GM19452 (cell line): ENCODE measurements around the gene CLHC1.
"Not testable (repeated sequence)": the region's sequence is repeated elsewhere in the genome, so short reads cannot be mapped to it uniquely, and the experiment has no call there.

ENCODE experiments used
- ATAC-seq: cut with Tn5 transposase; IDR thresholded peaks from one replicate; pipeline ENCODE4 v1.9.1; 2021; ENCODE audit not compliant: unreplicated experiment

The CLHC1 gene

DNA sequence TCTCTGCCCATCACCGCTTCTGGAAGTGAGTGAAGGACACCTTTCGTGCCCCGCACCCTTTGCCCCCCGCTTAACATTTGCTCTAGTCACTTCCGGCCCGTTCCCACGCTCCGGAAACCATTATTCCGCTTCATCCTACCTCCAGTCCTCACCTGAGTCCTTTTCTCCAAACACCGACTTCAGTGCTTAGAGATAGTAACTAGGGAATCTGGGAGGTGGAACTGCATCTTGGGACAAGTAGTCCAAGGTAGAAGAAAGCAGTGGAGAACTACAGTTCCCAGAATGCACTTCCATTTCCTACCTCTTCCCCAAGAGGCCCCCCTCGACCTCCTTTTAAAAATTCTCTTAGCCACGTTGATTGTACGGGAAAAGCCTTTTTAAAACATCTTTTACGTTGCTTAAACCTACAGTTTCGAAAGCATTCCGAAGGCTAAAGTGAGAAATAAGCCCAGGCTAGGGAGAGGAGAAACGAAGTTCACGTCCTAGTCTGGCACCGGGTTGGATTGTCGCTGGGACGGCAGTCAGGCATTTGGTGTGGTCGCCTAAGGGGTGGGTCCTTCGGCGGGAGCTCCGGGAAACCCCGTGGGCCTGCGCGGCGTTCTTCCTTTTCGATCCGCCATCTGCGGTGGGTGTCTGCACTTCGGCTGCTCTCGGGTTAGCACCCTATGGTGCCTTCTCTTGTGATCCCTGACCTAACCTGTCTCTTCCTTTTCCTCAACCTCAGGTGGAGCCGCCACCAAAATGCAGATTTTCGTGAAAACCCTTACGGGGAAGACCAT, at the start of gene CLHC1, which contains the start of gene RPS27A:
CLHC1 (minus strand) TSS at position 210 of the 779 bp plus-strand sequence. CDS start 9,882 bp downstream, outside the sequence.
RPS27A (plus strand) TSS at position 605 of the 779 bp plus-strand sequence; CDS start at position 742, 137 bp downstream.
- peak; percentile 90 for ATAC-seq

DNA sequence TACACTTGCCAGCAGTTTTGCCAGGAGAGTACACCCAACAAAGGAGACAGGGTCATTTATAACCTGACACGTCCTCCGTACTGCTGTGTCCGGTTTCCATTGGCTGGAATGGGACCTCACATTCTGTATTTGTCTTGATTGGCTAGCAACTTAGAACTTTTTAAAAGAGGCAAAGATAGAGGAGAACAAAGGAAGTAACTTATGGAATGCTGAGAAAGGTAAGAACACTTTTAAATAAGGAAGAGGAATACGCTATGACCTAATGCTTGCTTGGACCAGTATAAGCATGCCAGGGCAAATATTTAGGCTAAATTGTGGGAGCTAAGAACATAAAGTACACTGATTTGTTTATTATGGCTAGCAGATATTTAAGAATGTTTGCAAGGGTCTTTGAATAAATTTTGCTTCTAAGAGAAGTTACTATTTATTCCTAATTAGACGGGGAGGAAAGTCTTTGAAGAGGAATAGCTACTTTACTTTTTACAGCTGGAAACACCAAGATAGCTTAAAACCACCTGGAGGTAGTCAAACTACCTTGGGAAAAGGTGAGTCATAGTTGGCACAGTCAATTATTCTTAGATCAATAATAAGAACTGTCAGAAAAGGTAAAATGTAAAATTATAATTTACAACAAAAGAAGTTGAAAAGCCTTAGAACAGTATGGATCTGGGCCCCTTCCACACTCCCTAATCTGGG, 48.9 kb upstream of the CLHC1 start:
- ATAC-seq, result not testable (repeated sequence)

DNA sequence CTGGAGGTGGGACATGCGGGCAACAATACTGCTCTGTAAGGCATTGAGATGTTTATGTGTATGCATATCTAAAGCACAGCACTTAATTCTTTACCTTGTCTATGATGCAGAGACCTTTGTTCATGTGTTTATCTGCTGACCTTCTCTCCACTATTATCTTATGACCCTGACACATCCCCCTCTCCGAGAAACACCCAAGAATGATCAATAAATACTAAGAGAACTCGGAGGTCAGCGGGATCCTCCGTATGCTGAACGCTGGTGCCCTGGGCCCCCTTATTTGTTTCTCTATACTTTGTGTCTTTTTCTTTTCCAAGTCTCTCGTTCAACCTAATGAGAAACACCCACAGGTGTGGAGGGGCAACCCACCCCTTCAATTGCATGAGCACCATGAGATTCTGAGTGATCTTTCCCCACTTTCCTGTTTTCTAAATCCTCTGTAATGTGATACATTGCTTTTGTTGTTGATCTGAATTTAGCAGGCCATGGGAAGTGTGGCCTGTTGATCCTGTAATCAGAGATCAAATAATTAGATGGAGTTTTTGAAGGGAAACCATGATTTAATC, 47.8 kb upstream of the CLHC1 start:
- not testable (repeated sequence) for ATAC-seq

- ATAC-seq, result not testable (repeated sequence)
Observed at GRCh38 chr2:55279214-55279835, 47.2 kb upstream of the CLHC1 start.

DNA sequence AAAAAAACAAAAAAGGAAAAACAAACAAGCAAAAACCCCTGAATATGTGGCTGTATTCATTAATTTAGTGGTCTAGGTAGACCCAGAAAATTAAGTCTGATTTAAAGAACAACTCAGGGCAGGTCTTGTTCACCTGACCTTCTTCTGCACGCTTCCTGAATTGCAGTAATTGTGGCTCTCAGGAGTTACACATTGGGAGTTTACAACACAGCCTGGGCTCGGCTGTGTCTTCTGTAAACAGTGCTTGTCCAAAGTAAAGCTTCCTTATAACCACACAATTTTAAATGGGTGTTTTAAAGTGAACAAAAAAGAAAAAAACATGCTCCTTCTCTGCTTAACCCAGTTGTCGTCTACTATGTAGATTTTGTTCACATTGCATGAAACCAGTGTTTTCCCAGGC, 45.2 kb upstream of the CLHC1 start:
- no peak for ATAC-seq

GRCh38 chr2:55274346-55274745, 42.3 kb upstream of the CLHC1 start:
- ATAC-seq, result not testable (repeated sequence)

DNA sequence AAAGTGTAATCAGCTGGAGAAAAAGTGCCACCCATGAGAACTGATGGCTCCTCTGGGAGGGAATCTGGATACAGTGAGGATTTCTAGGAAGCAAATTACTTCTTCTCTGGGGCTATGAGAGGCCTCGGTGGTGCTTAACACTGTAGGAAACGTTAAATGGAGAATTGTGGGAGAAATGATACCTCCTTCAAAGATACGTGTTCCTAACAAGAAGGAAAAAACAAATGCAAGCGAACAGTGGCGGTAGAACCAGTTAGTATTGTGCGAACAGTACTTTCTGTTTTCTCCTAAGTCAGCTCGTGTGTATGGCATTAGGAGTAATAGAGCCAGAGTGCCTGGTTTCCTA, 37.5 kb upstream of the CLHC1 start:
- ATAC-seq, result no peak

DNA sequence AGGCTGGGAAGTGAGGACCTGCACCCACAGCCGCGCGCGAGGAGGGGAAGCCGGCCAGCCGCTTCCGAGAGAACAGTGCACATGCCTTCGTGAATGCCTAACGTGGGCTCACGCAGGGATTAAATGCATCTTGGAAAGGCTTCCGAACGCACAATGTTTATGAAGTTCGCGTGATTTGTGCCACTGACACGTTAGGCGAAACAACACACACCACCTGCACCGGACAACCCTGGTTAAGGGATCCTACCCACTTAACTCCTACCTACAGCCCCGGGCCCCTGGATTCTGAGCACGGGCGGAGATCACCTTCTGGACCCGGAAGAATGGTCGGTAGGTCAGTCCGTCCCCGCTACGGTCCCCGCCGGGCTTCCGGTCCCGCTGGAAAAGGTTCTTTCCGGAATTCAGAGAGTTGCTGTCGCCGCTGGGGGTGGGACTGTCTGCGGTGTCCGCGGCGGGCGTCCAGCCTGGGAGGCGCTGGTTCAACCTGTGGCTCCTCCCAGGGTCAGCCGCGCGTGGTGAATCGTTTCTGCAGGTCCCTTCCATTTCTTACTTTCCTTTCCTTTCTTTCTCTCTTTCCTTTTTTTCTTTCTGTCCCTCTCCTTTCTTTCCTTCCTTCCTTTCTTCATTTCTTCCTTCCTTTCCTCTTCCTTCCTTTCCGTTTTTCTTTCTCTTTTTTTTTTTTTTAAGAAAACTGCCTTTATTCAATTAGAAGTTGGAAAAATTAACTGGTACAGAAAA, 37.0 kb upstream of the CLHC1 start, which contains the start of gene MTIF2:
MTIF2 (minus strand) TSS at position 325 of the 738 bp plus-strand sequence. CDS start 5,373 bp downstream, outside the sequence.
- peak; percentile 96 for ATAC-seq

DNA sequence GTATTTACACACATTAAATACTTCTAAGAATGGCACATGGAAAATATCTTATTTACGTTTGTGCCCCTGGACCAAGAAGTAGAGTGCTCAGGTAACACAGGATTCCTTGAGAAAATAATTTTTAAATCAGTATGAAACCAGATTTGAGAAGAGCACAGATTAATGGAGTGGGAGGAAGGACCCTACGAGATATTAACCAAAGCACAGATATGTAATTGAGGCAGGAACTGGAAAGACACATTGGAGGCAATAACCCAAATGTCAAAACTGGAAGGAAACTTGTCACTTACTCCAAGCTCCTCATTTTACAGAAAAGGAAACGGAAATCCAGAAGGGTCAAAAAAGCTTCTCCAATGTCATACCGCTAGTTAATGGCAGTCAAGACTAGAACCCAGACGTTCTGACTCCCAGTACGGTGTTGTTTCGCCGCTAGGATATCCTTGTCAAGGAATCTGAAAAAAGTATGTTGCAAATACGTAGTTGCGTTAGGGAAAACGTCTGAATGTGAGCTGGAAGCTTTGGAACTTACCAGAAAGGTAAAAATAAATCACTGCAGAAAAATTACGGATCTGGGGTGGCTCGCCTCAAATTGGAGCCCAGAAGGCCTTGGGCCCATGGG, 36.3 kb upstream of the CLHC1 start:
- ATAC-seq, result no peak

DNA sequence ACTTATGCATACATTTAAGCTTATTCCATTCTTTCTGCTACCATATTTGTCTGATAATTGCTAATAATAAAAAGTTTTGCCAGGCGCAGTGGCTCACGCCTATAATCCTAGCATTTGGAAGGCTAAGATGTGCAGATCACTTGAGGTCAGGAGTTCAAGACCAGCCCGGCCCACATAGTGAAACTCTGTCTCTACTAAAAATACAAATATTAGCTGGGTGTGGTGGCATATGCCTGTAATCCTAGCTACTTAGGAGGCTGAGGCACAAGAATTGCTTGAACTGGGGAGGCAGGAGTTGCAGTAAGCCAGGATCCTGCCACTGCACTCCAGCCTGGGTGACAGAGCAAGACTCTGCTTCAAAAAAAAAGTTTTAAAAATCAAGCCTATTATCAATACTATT, 27.5 kb upstream of the CLHC1 start:
- ATAC-seq, result not testable (repeated sequence)

- ATAC-seq, result no peak
Observed at GRCh38 chr2:55252832-55253231, 20.7 kb upstream of the CLHC1 start.

DNA sequence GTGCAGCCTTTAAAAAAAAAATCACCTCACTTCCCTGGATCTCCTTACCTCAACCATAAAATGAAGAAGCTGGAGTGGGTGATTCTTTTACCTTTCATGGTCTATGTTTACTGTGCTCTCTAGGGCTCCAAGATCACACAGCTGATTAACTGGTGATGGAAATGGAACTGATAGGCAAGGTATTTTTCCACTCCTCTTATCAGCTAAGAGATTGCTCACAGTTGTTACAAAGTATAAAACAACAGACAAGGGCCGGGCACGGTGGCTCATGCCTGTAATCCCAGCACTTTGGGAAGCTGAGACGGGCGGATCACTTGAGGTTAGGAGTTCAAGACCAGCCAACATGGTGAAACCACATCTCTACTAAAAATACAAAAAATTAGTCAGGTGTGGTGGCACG, 14.9 kb upstream of the CLHC1 start:
- ATAC-seq, result no peak

DNA sequence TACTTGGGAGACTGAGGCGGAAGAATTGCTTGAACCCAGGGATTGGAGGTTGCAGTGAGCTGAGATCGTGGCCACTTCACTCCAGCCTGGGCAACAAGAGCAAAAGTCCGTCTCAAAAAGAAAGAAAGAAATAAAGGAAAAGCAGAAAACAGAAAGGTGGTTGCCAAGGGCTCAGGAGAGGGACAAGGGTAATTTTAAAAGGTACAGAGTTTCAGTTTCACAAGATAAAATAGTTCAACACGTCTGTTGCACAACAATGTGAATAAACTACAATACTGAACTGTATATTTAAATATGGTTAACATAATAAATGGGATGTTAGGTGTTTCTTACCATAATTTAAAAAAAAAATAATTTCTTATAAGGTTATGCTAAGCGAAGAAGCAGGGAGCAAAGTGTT, 13.3 kb upstream of the CLHC1 start:
- no peak for ATAC-seq

DNA sequence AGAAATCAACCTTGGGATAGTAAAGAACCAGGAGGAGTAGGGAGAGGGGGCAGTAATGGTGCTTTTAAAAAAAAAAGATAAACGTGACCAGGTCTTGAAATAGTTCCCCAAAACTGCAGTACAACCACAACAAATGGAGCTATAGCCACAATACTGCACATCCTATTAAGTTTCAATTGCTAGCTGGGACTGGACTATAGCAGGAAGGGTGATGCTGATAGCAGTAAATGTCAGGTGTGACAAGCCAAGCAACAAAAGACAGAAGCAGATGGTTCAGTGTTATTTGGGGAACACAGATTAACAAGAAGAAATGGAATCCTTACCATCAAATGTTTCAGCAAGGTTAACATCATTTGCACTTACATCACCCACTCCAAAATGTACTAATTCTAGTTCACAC, 10.5 kb upstream of the CLHC1 start:
- ATAC-seq, result no peak

GRCh38 chr2:55241582-55241981, 9.5 kb upstream of the CLHC1 start:
- not testable (repeated sequence) for ATAC-seq

GRCh38 chr2:55239656-55240222, 7.6 kb upstream of the CLHC1 start:
- no peak for ATAC-seq

GRCh38 chr2:55236992-55237543, 5.0 kb upstream of the CLHC1 start:
- no peak for ATAC-seq

- ATAC-seq, result no peak
Observed at GRCh38 chr2:55235724-55236538, 3.8 kb upstream of the CLHC1 start.

DNA sequence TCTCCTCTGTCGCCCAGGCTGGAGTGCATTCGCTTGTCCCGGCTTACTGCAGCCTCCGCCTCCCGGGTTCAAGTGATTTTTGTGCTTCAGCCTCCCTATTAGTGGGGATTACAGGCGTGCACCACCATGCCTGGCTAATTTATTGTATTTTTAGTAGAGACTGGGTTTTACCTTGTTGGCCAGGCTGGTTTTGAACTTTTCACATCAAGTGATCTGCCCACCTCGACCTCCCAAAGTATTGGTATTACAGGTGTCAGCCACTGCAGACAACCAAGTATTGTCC, 1.5 kb upstream of the CLHC1 start:
- no peak for ATAC-seq
